BLaER1 (cell line): Measurements from ENCODE around the gene ADORA2A.

Experiments used
- H3K27ac ChIP-seq: shearing (Covaris generic); formaldehyde crosslinking; 2 replicates; pipeline ENCODE4 v1.8.1; 2022
- H3K27me3 ChIP-seq: shearing (Covaris generic); formaldehyde crosslinking; 2 replicates; pipeline ENCODE4 v1.8.1; 2022
- H3K36me3 ChIP-seq: shearing (Covaris generic); formaldehyde crosslinking; 2 replicates; pipeline ENCODE4 v1.8.1; 2022
- H3K4me1 ChIP-seq: shearing (Covaris generic); formaldehyde crosslinking; 2 replicates; pipeline ENCODE4 v1.8.1; 2022
- H3K4me2 ChIP-seq: shearing (Covaris generic); formaldehyde crosslinking; 2 replicates; pipeline ENCODE4 v1.8.1; 2022
- H3K4me3 ChIP-seq: shearing (Covaris generic); formaldehyde crosslinking; 2 replicates; pipeline ENCODE4 v1.8.1; 2022
- H3K9ac ChIP-seq: shearing (Covaris generic); formaldehyde crosslinking; 2 replicates; pipeline ENCODE4 v1.8.1; 2022
- H3K9me3 ChIP-seq: shearing (Covaris generic); formaldehyde crosslinking; 2 replicates; pipeline ENCODE4 v1.8.1; 2022
- H4K20me1 ChIP-seq: shearing (Covaris generic); formaldehyde crosslinking; 2 replicates; pipeline ENCODE4 v1.8.1; 2022
- Cebpa-rat ChIP-seq: shearing (Covaris generic); IDR thresholded peaks from 2 replicates; pipeline ENCODE4 v1.8.1; 2022

ADORA2A gene

DNA sequence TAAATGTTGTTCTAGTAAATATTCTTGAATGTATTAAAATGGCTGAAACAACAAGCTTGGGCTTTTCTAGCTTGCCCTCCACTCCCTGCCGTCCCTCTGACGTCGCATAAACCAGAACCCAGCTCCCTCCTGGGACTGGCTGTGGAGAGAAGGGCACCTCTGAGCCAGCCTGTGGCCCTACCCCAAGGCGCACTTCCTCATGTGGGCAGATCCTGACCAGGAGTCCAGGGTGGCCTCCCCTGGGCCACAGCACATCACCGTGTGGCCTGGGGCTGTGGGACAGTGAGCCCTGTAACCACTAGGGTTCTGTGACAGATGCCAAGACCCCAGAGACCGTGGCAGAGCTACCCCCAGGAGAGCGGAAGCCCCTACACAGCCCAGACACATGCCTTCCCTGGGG, 10.2 kb upstream of the ADORA2A start:
- Histone ChIP-seq H4K20me1 (peaks cover 70% of the 10 kb centered on the region), H3K36me3 (peaks cover 43% of the 10 kb centered on the region), H3K4me2 (peak overlapping the region; percentile 85), H3K4me3 (no peak overlapping the region), H3K9me3 (no peaks in the 10 kb centered on the region), H3K27me3 (no peaks in the 10 kb centered on the region), H3K9ac (no peak overlapping the region), H3K4me1 (peaks cover 70% of the 10 kb centered on the region), H3K27ac (peak overlapping the region; percentile 27; the same call in 1 of the 2 replicates)
- no peak for TF ChIP-seq Cebpa-rat

DNA sequence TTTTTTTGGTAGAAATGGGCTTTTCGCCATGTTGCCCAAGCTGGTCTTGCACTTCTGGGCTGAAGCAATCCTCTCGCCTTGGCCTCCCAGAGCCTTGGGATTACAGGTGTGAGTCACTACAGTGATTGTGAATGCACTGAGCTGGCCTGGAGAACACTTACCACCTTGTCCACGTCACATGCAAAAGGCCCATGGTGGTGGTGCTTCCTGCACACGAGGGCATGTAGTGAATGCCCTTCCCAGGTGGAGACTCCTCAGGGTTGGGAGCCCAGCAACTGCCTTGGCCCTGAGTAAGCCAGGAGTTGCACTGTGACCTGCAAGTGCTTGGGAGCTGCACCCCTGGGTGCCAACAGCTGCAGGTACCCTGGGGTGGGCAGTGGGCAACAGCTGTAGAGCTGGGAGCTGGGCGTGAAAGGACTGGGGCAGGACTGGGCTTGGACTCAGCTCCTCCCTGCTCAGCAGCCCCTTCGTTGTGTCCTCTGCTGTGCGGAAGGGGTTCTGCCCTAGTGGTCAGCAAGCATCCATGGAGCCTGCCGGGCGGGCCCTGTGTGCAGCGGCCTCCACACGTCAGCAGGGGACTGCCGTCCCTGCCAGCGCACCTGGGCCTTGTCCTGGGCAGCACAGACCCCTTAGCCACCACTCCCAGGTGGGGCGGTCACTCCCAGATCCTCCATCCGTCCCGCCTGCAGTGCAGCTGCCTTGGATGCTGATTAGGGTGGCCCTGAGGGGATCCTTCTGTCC, 9.3 kb upstream of the ADORA2A start:
- no peaks in the 10 kb centered on the region for H3K9me3 ChIP-seq
- peaks cover 70% of the 10 kb centered on the region for H3K4me1 ChIP-seq
- H3K4me3 ChIP-seq, result no peak overlapping the region
- H3K4me2 ChIP-seq, result peak overlapping the region; percentile 85
- H4K20me1 ChIP-seq, result peaks cover 64% of the 10 kb centered on the region
- H3K9ac ChIP-seq, result no peak overlapping the region
- peaks cover 34% of the 10 kb centered on the region for H3K36me3 ChIP-seq
- no peak overlapping the region for H3K27ac ChIP-seq
- no peaks in the 10 kb centered on the region for H3K27me3 ChIP-seq
- TF ChIP-seq Cebpa-rat, result no peak

DNA sequence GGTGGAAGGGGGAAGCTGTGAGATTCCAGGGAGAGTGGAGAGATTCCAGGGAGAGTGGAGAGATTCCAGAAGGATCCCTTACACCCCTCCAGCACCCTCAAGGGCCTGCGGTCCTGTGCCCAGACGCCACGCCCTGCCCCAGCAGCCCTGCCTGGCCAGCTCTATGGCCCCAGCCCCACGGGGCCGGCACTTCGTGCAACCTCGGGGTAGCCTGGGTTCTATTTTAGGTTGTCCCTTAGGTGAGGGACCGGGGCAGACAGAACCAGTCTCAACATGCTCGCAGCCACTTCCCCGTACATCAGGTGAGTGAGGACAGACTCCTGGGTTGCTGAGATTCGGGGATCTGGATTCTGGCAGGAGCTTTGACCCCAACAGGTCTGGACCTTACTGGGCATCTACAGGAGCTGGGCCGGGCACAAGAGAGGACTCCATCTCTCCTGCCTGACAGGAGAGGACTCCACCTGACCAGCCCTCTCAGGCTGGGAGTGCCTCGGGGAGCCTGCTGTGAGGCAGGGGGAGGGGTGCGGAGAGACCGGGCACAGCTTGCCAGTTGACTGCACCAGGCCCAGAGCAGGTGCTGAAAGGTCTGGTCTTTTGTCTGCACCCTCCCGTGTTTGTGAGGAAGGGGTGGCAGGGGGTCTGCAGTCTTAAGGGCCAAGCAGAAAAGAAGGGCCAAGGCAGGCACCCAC, 8.5 kb upstream of the ADORA2A start:
- TF ChIP-seq Cebpa-rat, result no peak
- H3K4me1 ChIP-seq, result peaks cover 70% of the 10 kb centered on the region
- H3K27me3 ChIP-seq, result peaks cover 7% of the 10 kb centered on the region; the same call in 1 of the 2 replicates
- peak overlapping the region; percentile 75; the same call in 1 of the 2 replicates for H3K27ac ChIP-seq
- no peak overlapping the region for H3K4me3 ChIP-seq
- peak overlapping the region; percentile 63; the same call in 1 of the 2 replicates for H3K9ac ChIP-seq
- peak overlapping the region; percentile 85 for H3K4me2 ChIP-seq
- H3K9me3 ChIP-seq, result no peaks in the 10 kb centered on the region; the same call in 1 of the 2 replicates
- H4K20me1 ChIP-seq, result peaks cover 64% of the 10 kb centered on the region
- peaks cover 26% of the 10 kb centered on the region for H3K36me3 ChIP-seq

DNA sequence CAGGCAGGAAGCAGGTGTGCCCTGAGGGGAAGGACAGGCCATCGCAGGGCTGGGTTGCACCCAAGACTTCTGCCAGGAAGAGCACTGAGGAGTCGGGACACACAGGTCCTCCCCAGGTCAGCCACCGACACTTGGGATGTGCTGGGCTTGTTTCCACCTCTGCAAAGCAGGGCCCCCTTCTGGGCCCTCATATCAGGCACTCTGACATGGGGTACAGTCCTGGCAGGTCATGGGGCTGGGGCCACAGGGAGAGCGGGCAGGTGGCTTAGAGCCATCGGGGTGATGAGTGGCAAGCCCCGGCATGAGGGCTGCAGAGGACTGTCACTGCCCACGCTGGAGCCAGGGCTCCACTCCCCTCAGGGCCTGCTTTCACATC, 7.9 kb upstream of the ADORA2A start:
- peaks cover 20% of the 10 kb centered on the region for H3K36me3 ChIP-seq

DNA sequence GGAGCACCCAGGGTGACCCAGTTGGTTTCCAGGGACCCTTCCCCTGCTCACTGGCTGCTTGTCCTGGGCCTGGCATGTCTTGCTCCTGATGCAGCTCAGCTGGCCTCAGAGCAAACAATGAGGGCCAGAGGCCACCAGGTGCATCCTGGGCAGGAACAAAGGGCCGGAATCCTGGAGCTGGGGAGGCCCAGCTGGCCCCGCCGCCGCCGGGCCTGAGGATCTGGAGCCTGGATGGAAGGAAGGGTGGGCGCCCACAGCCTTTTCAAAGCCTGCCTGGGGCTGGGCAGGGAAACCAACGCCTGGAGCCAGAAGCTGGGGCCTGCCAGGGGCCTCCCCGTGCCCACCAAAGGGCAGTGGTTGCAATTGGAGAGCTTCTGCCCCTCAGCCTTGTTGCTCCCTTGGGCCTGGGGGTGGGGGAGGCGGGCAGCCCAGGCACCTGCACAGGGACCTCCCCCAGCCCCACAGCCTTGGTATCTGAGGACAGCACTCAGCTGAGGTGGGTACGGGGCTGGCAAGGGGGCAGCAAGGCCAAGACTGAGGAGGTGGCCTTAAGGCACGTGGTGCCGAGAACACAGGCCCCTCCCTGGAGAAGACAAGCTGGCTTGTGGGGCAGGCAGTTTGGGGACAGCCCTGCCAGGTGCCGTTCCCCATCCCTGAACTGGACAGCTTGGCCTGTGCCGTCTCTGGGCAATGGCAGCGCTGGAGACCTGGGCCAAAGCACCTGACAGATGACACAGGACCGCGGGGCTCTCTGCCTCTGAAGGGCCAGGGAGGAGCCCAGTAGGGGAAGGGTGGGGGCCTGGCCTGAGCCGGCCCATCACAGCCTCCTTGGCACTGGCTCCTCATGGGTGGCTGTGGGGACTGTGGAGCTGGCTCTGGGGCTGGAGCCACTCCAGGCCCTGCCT, 7.1 kb upstream of the ADORA2A start:
- TF ChIP-seq Cebpa-rat, result no peak
- no peak overlapping the region for H3K4me3 ChIP-seq
- H3K27ac ChIP-seq, result peak overlapping the region; percentile 75

More for the DNA sequence above, 7.9 kb upstream of the ADORA2A start:
- TF ChIP-seq Cebpa-rat, result no peak
- Histone ChIP-seq H3K27ac (peak overlapping the region; percentile 75), H3K4me1 (peaks cover 70% of the 10 kb centered on the region), H3K27me3 (peaks cover 12% of the 10 kb centered on the region), H4K20me1 (peaks cover 62% of the 10 kb centered on the region), H3K4me2 (peak overlapping the region; percentile 85), H3K9me3 (no peaks in the 10 kb centered on the region; the same call in 1 of the 2 replicates), H3K4me3 (no peak overlapping the region), H3K9ac (peak overlapping the region; percentile 63; the same call in 1 of the 2 replicates)

DNA sequence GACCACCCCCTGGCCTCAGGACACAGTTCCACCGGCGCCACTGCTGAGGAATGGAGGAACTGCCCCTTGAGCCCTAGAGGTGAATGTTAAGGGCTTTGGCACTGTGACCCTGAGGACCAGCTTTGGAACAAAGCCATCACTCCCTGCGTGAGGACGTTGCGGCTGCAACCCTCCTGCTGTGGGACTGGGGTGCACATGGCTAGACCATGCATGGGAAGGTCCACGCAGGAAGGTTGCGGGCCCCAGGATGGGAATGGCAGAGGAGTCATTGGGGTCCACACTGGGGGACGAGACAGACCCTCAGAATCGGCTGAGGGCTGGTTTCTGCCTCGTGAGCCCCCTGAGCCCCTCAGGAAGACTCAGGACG, 6.4 kb upstream of the ADORA2A start:
- no peaks in the 10 kb centered on the region; the same call in 1 of the 2 replicates for H3K9me3 ChIP-seq
- H3K27me3 ChIP-seq, result peaks cover 14% of the 10 kb centered on the region
- H3K9ac ChIP-seq, result peak overlapping the region; percentile 63
- peak overlapping the region; percentile 75 for H3K27ac ChIP-seq
- TF ChIP-seq Cebpa-rat, result no peak
- H3K4me1 ChIP-seq, result peaks cover 64% of the 10 kb centered on the region
- no peak overlapping the region for H3K4me3 ChIP-seq
- H3K36me3 ChIP-seq, result peaks cover 5% of the 10 kb centered on the region; the same call in 1 of the 2 replicates
- H3K4me2 ChIP-seq, result peak overlapping the region; percentile 85
- peaks cover 52% of the 10 kb centered on the region for H4K20me1 ChIP-seq

More for the DNA sequence above, 7.1 kb upstream of the ADORA2A start:
- peak overlapping the region; percentile 85 for H3K4me2 ChIP-seq
- peaks cover 54% of the 10 kb centered on the region for H4K20me1 ChIP-seq
- H3K9me3 ChIP-seq, result no peaks in the 10 kb centered on the region; the same call in 1 of the 2 replicates
- H3K4me1 ChIP-seq, result peaks cover 64% of the 10 kb centered on the region
- H3K9ac ChIP-seq, result peak overlapping the region; percentile 63
- peaks cover 12% of the 10 kb centered on the region for H3K36me3 ChIP-seq
- peaks cover 14% of the 10 kb centered on the region for H3K27me3 ChIP-seq

DNA sequence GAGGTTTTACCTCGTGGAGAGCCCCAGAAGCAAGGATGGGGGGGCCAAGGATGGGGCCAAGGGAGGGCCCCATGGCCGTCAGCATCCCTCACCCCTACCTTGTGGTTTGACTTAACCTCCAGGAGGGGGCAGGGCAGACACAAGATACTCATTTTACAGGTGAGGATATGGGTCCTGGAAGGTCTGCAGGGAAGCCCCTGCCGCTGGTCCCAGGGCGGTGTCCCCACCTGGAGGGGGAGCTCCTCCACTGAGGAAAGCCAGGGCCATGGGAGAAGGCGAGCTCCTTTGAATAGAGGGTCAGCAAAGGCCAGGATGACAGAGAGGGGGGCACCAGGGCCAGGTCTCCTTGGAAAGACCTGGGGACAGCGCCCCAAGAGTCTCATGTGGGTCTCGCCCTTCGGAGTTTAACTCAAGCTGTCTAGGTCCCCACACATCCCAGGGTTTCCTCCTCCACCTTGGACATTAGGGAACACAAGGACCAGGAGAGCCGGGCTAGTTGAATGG, 5.9 kb upstream of the ADORA2A start:
- Histone ChIP-seq H3K4me1 (peaks cover 64% of the 10 kb centered on the region), H3K36me3 (0 out of 2 replicates have a peak, but pooled peaks cover under 1% of the 10 kb centered on the region), H3K4me3 (no peak overlapping the region), H3K27me3 (peaks cover 14% of the 10 kb centered on the region), H3K9ac (no peak overlapping the region), H3K4me2 (no peak overlapping the region; the same call in 1 of the 2 replicates), H3K9me3 (no peaks in the 10 kb centered on the region; the same call in 1 of the 2 replicates), H3K27ac (no peak overlapping the region), H4K20me1 (peaks cover 46% of the 10 kb centered on the region)
- no peak for TF ChIP-seq Cebpa-rat

DNA sequence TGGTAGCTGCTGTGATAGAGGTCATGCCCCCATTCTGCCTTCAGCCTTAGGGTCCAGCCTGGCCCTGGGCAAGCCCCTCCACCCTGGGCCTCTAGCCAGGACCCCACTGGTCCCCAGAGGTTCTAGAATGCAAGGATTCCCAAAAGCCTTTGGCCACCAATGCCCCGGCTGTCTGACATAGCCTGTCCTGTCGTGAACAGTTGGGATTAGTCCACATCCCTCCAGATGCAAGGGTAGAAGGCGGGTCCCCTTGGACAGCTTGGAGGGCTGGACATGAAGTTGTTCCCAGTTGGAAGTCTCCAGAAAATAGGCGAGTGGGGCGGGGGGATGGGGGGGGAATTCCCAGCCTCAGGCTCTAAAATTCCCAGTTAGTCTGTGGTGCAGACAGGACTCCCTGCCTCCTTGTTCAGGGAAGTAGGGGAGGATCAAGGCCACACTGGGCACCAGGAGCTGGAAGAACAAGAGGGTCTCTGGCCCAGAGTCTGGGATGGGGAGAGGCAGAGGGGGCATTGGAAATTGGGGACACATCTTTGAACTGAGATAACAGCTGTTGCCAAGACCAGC, 5.2 kb upstream of the ADORA2A start:
- no peak for TF ChIP-seq Cebpa-rat

More for the DNA sequence above, 5.2 kb upstream of the ADORA2A start:
- Histone ChIP-seq H3K4me2 (no peak overlapping the region), H3K4me3 (no peak overlapping the region), H3K27ac (no peak overlapping the region), H4K20me1 (peaks cover 39% of the 10 kb centered on the region), H3K4me1 (peaks cover 64% of the 10 kb centered on the region), H3K9ac (no peak overlapping the region), H3K36me3 (no peaks in the 10 kb centered on the region), H3K27me3 (peaks cover 14% of the 10 kb centered on the region), H3K9me3 (no peaks in the 10 kb centered on the region; the same call in 1 of the 2 replicates)
